Peyer's patch (tissue), 4 donors: ENCODE measurements around the gene KIRREL3. TPM values are rescaled to one million over a fixed set of nuclear protein-coding genes. Genes with fewer than 3 reads are reported as not detected.

Source experiments
- DNase-seq, 3 donors: peaks; one replicate each; pipeline ENCODE4 v3.0.0-alpha.2; 2017 to 2019
- H3K27ac ChIP-seq, 4 donors: fragments of 200-600 bp; sonication (generic); one replicate each; pipeline ENCODE4 v1.5.1; 2016 to 2019
- H3K27me3 ChIP-seq, 2 donors: fragments of 200-600 bp; sonication (generic); one replicate each; pipeline ENCODE4 v1.5.1; 2019
- H3K36me3 ChIP-seq, 3 donors: fragments of 200-600 bp; sonication (generic); one replicate each; pipeline ENCODE4 v1.5.1; 2016 to 2019
- H3K4me1 ChIP-seq, 4 donors: fragments of 200-600 bp; sonication (generic); one replicate each; pipeline ENCODE4 v1.5.1; 2016 to 2019
- H3K4me3 ChIP-seq, 4 donors: fragments of 200-600 bp; sonication (generic); 1 replicate in 3 of 4; 2 replicates in 1 of 4; pipeline ENCODE4 v1.5.1; 2016 to 2019; ENCODE audit warnings: mild to moderate bottlenecking in 1 of 4
- H3K9me3 ChIP-seq, 4 donors: fragments of 200-600 bp; sonication (generic); one replicate each; pipeline ENCODE4 v1.5.1; 2016 to 2019; ENCODE audit warnings: mild to moderate bottlenecking in 1 of 4
- POLR2A ChIP-seq, 2 donors: fragments of 450-650 bp; IDR thresholded peaks; one replicate each; pipeline ENCODE4 v1.5.1; 2017; ENCODE audit warnings: antibody characterized with exemption in 2 of 2, mild to moderate bottlenecking in 2 of 2, moderate library complexity in 2 of 2
- total RNA-seq, 4 donors: library from RNA; depleted of rRNA; stranded (reverse); fragments of >200 nt; gene quantifications; one replicate each; pipeline ENCODE4 v1.1.0, GENCODE V29; 2016
- TF ChIP-seq, protein P1 (sequence below), 6 experiments: fragments of 450-650 bp in 4 of 6; fragments of 200-600 bp in 2 of 6; sonication (generic) in 1 of 6; IDR thresholded peaks; one replicate each; pipeline ENCODE4 v1.5.1; 2017 to 2019; ENCODE audit warnings: antibody characterized with exemption in 6 of 6, mild to moderate bottlenecking in 3 of 6, moderate library complexity in 1 of 6

The KIRREL3 gene
- total RNA-seq, 4 donors from 2014 or later = 0.83 TPM; not detected in 3

DNA sequence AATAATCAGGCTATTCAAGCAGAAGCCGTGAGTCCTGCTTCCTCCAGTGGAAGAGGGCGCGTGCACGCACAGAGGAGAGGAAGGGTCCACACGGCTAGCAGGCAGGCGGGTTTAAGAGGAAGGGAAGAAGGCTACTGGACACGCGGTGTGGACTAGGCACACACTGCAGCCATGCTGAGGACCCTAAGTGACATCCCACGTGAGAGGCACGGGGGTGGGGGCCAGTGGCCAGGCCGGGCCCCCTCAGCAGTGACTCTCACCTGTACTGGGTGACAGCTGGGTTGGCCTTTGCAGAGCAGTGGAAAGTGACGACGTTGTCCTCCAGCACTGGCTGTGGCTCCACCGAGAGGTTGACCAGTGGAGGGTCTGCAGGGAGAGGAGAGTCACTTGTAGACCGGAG is 544.5 kb downstream of the KIRREL3 start:
- no peak for DNase-seq
- Histone ChIP-seq H3K36me3 (no peaks in the 10 kb centered on the region), H3K9me3 (no peaks in the 10 kb centered on the region), H3K27me3 (no peaks in the 10 kb centered on the region), H3K27ac (no peak overlapping the region), H3K4me3 (no peak overlapping the region), H3K4me1 (no peaks in the 10 kb centered on the region)
- TF ChIP-seq, protein P1, sequence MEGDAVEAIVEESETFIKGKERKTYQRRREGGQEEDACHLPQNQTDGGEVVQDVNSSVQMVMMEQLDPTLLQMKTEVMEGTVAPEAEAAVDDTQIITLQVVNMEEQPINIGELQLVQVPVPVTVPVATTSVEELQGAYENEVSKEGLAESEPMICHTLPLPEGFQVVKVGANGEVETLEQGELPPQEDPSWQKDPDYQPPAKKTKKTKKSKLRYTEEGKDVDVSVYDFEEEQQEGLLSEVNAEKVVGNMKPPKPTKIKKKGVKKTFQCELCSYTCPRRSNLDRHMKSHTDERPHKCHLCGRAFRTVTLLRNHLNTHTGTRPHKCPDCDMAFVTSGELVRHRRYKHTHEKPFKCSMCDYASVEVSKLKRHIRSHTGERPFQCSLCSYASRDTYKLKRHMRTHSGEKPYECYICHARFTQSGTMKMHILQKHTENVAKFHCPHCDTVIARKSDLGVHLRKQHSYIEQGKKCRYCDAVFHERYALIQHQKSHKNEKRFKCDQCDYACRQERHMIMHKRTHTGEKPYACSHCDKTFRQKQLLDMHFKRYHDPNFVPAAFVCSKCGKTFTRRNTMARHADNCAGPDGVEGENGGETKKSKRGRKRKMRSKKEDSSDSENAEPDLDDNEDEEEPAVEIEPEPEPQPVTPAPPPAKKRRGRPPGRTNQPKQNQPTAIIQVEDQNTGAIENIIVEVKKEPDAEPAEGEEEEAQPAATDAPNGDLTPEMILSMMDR (IDR thresholded peaks at IDR 0.05) = no peak
- no peak for TF ChIP-seq POLR2A (IDR thresholded peaks at IDR 0.05)

DNA sequence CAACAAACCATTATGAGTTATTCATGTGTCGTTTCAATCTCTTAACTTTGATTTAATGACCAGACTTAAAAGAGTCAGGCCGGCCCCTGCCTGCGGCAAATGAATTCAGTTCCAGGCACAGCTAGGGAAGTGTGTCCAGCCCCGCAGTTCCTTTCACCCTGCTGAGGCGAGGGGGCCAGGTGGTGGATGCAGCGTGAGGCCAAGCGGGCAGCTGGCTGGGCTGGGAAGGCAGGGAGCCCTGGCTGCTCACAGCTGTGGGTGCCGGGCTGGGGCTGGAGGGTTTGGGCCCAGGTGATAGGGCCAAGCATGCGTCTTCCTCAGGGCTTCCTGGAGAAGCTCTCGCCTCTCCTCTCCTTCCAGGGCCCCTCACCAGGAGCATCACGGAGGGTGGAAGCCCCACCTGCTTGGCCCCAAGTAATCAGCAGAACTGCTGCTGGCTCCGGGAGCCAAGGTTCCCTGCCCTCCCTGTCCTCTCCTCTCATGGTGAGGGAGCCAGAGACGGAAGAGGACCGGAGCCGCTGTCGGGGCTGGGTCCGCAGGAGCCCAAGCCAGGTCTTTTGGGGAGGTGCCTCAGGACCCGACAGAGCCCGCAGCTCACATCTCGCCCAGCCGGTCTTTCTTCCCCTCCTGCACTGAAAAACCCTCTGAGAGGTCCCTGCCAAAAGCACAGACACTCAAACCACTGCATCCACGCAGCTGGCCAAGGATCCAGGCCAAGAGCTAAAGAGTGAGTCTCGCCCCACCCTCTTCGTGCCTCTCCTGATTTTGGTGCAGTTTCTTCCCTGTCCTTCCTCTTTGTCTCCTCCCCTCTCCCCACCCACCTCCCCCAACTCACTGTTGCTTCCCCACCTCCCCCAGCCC is 548.1 kb downstream of the KIRREL3 start:
- Histone ChIP-seq H3K36me3 (no peaks in the 10 kb centered on the region), H3K27me3 (no peaks in the 10 kb centered on the region), H3K4me1 (no peaks in the 10 kb centered on the region), H3K9me3 (no peaks in the 10 kb centered on the region), H3K4me3 (no peak overlapping the region), H3K27ac (no peak overlapping the region)
- TF ChIP-seq, protein P1 (IDR thresholded peaks at IDR 0.05) = no peak
- TF ChIP-seq POLR2A (IDR thresholded peaks at IDR 0.05) = no peak
- DNase-seq = no peak

GRCh38 chr11:126451211-126451802 is 549.3 kb downstream of the KIRREL3 start:
- Histone ChIP-seq H3K4me1 (no peaks in the 10 kb centered on the region), H3K36me3 (no peaks in the 10 kb centered on the region), H3K4me3 (no peak overlapping the region), H3K27me3 (no peaks in the 10 kb centered on the region), H3K9me3 (no peaks in the 10 kb centered on the region), H3K27ac (no peak overlapping the region)
- DNase-seq = no peak
- TF ChIP-seq, protein P1 (IDR thresholded peaks at IDR 0.05) = no peak
- TF ChIP-seq POLR2A (IDR thresholded peaks at IDR 0.05) = no peak

- DNase-seq = no peak
Observed at GRCh38 chr11:126450806-126451205, 549.8 kb downstream of the KIRREL3 start.

DNA sequence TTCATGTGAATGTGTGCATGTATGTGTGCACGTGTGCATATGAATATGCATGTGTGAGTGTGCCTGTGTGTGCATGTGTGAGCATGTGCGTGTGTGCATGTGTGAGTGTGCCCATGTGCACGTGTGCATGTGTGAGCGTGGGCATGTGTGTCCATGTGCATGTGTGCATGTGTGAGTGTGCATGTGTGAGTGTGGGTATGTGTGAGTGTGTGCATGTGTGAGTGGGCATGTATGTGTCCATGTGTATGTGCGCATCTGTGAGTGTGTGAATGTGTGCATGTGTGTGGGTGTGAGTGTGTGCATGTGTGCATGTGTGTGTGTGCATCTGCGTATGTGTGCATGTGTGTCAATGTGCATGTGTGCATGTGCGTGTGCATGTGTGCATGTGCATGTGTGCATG is 550.4 kb downstream of the KIRREL3 start:
- no peak for TF ChIP-seq POLR2A (IDR thresholded peaks at IDR 0.05)
- TF ChIP-seq, protein P1 (IDR thresholded peaks at IDR 0.05) = no peak
- H3K36me3 ChIP-seq = no peaks in the 10 kb centered on the region
- DNase-seq = no peak
- no peaks in the 10 kb centered on the region for H3K9me3 ChIP-seq
- no peaks in the 10 kb centered on the region for H3K4me1 ChIP-seq
- H3K4me3 ChIP-seq = no peak overlapping the region
- no peaks in the 10 kb centered on the region for H3K27me3 ChIP-seq
- no peak overlapping the region for H3K27ac ChIP-seq

More at GRCh38 chr11:126450806-126451205, 549.8 kb downstream of the KIRREL3 start:
- no peaks in the 10 kb centered on the region for H3K4me1 ChIP-seq
- H3K27me3 ChIP-seq = no peaks in the 10 kb centered on the region
- no peak overlapping the region for H3K4me3 ChIP-seq
- H3K27ac ChIP-seq = no peak overlapping the region
- TF ChIP-seq POLR2A (IDR thresholded peaks at IDR 0.05) = no peak
- TF ChIP-seq, protein P1 (IDR thresholded peaks at IDR 0.05) = no peak
- H3K36me3 ChIP-seq = no peaks in the 10 kb centered on the region
- no peaks in the 10 kb centered on the region for H3K9me3 ChIP-seq
